Cardiac fibroblast (primary cell): ENCODE results near the gene MGAT5B.

Experiments
- DNase-seq, 2 donors: peaks; one replicate each; pipeline versions ENCODE4 v3.0.0 to v3.0.0-alpha.2; 2010; ENCODE audit warnings: low read depth in 2 of 2
- H3K4me3 ChIP-seq, 2 donors: replicated peaks in 1 of 2; 1 replicate in 1 of 2; 2 replicates in 1 of 2; pipeline ENCODE4 v1.5.1; 2011; ENCODE audit warnings: low read depth in 2 of 2, low read length in 2 of 2, mild to moderate bottlenecking in 2 of 2, moderate library complexity in 1 of 2
- CTCF ChIP-seq: IDR thresholded peaks from one replicate; pipeline ENCODE4 v1.5.1; 2011; ENCODE audit warnings: low read depth, mild to moderate bottlenecking, low read length, inconsistent platforms

MGAT5B gene

GRCh38 chr17:76827736-76828135 lies 40.5 kb upstream of the MGAT5B start:
- H3K4me3 ChIP-seq, result no peak overlapping the region
- TF ChIP-seq CTCF, result no peak
- no peak for DNase-seq

GRCh38 chr17:76830987-76831715 lies 37.1 kb upstream of the MGAT5B start:
- DNase-seq, result no peak

GRCh38 chr17:76833034-76833644 lies 35.1 kb upstream of the MGAT5B start:
- no peak for DNase-seq
- H3K4me3 ChIP-seq, result no peak overlapping the region
- no peak for TF ChIP-seq CTCF

More at GRCh38 chr17:76830987-76831715, 37.1 kb upstream of the MGAT5B start:
- no peak overlapping the region for H3K4me3 ChIP-seq
- no peak for TF ChIP-seq CTCF

GRCh38 chr17:76833747-76834146 lies 34.5 kb upstream of the MGAT5B start:
- no peak for DNase-seq
- no peak for TF ChIP-seq CTCF
- no peak overlapping the region for H3K4me3 ChIP-seq

- TF ChIP-seq CTCF, result no peak
- no peak overlapping the region for H3K4me3 ChIP-seq
- DNase-seq, result no peak
Measured at GRCh38 chr17:76834870-76835269, 33.3 kb upstream of the MGAT5B start.

GRCh38 chr17:76840443-76840767 lies 27.8 kb upstream of the MGAT5B start:
- no peak for DNase-seq
- no peak overlapping the region for H3K4me3 ChIP-seq
- TF ChIP-seq CTCF, result no peak
